Esophagus muscularis mucosa (tissue), 4 donors: Measurements from ENCODE around the gene GALT. TPM values are rescaled to one million over a fixed set of nuclear protein-coding genes. Genes with fewer than 3 reads are reported as not detected.

Source experiments
- DNase-seq: peaks from one replicate; pipeline ENCODE4 v3.0.0-alpha.2; 2017; ENCODE audit errors: extremely low spot score
- H3K27ac ChIP-seq, 4 donors: fragments of 200-600 bp; sonication (generic); replicated peaks in 1 of 4; 1 replicate in 3 of 4; 2 replicates in 1 of 4; pipeline ENCODE4 v1.5.1; 2016 to 2019; ENCODE audit warnings: mild to moderate bottlenecking in 1 of 4
- H3K27me3 ChIP-seq, 4 donors: fragments of 200-600 bp; sonication (generic); one replicate each; pipeline versions ENCODE4 v1.5.1 to v1.6.0; 2016 to 2019
- H3K36me3 ChIP-seq, 4 donors: fragments of 200-600 bp; sonication (generic); one replicate each; pipeline ENCODE4 v1.5.1; 2016 to 2019
- H3K4me1 ChIP-seq, 4 donors: fragments of 200-600 bp; sonication (generic); one replicate each; pipeline ENCODE4 v1.5.1; 2016 to 2019
- H3K4me3 ChIP-seq, 4 donors: fragments of 200-600 bp; sonication (generic); 1 replicate in 2 of 4; 2 replicates in 2 of 4; pipeline ENCODE4 v1.5.1; 2016 to 2019; ENCODE audit warnings: mild to moderate bottlenecking in 4 of 4, moderate library complexity in 1 of 4
- H3K9me3 ChIP-seq, 4 donors: fragments of 200-600 bp; sonication (generic); 1 replicate in 3 of 4; 2 replicates in 1 of 4; pipeline ENCODE4 v1.5.1; 2016 to 2019
- EP300 ChIP-seq: sonication (generic); formaldehyde crosslinking; IDR thresholded peaks from one replicate; pipeline ENCODE4 v1.6.1; 2017; ENCODE audit warnings: antibody characterized with exemption
- POLR2A ChIP-seq: fragments of 450-650 bp; IDR thresholded peaks from one replicate; pipeline ENCODE4 v1.6.1; 2017; ENCODE audit warnings: antibody characterized with exemption, moderate library complexity, mild to moderate bottlenecking, low read depth
- POLR2AphosphoS5 ChIP-seq, 2 donors: sonication (generic); formaldehyde crosslinking; IDR thresholded peaks; one replicate each; pipeline ENCODE4 v1.6.1; 2017; ENCODE audit warnings: antibody characterized with exemption in 2 of 2
- WGBS: methylation state at CpG from one replicate; pipeline ENCODE4 v1.1.5; 2018; 5-methylcytosine and 5-hydroxymethylcytosine counted together
- intact Hi-C: fragments of 100-400 bp; cut with DNase I; formaldehyde crosslinking; loops from one replicate; pipeline ENCODE4 v1.15.1; 2023
- total RNA-seq, 4 donors: library from RNA; depleted of rRNA; stranded (reverse); fragments of >200 nt; gene quantifications; one replicate each; pipeline versions ENCODE4 v1.1.0 to v1.2.1, GENCODE V29; 2016
- TF ChIP-seq, protein P1 (sequence below), 3 experiments: fragments of 200-600 bp in 2 of 3; fragments of 450-650 bp in 1 of 3; sonication (generic) in 2 of 3; IDR thresholded peaks; one replicate each; pipeline ENCODE4 v1.5.1; 2017 to 2019; ENCODE audit warnings: antibody characterized with exemption in 3 of 3, mild to moderate bottlenecking in 2 of 3, moderate library complexity in 1 of 3

Gene GALT
- total RNA-seq, 4 donors from 2014 or later = 15.9 to 34.7 (median 22.9) TPM

DNA sequence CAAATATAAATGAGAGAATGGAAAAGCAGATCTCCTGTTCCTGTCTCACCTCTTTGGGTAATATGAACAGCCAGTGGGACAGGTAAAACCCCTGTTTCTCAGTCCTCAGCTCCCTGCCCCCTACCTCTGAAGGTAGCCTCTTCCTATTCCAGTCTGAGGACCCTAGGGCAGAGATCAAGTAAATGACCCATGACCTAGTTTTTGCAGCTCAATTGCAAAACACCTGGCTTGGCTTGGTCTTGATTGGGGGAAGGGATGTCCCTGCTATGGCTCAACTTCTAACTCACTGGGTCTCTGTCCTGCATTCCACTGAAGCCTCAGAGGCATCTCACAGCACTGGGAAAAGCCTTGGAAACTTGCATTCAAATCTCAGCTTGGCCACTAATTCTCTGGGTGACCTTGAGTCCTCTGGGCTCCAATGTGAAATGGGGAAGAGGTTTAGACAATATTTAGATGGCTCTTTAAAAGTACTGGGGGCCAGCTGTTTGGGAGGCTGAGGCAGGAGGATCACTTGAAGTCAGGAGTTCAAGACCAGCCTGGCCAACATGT lies 1.6 kb upstream of the GALT start:
- peaks cover 22 to 29% (median 27%) of the 10 kb centered on the region in 4 donors for H3K4me1 ChIP-seq
- DNase-seq = no peak
- TF ChIP-seq, protein P1, sequence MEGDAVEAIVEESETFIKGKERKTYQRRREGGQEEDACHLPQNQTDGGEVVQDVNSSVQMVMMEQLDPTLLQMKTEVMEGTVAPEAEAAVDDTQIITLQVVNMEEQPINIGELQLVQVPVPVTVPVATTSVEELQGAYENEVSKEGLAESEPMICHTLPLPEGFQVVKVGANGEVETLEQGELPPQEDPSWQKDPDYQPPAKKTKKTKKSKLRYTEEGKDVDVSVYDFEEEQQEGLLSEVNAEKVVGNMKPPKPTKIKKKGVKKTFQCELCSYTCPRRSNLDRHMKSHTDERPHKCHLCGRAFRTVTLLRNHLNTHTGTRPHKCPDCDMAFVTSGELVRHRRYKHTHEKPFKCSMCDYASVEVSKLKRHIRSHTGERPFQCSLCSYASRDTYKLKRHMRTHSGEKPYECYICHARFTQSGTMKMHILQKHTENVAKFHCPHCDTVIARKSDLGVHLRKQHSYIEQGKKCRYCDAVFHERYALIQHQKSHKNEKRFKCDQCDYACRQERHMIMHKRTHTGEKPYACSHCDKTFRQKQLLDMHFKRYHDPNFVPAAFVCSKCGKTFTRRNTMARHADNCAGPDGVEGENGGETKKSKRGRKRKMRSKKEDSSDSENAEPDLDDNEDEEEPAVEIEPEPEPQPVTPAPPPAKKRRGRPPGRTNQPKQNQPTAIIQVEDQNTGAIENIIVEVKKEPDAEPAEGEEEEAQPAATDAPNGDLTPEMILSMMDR (IDR thresholded peaks at IDR 0.05) = no peak
- no peak for TF ChIP-seq POLR2AphosphoS5 (IDR thresholded peaks at IDR 0.05)
- TF ChIP-seq POLR2A = no peak
- TF ChIP-seq EP300 = no peak
- H3K27ac ChIP-seq = no peak overlapping the region
- H3K36me3 ChIP-seq = peaks cover 9 to 18% (median 14%) of the 10 kb centered on the region in 4 donors
- no peaks in the 10 kb centered on the region for H3K27me3 ChIP-seq
- no peaks in the 10 kb centered on the region for H3K9me3 ChIP-seq
- H3K4me3 ChIP-seq = no peak overlapping the region
- intact Hi-C loops = no loop called here

DNA sequence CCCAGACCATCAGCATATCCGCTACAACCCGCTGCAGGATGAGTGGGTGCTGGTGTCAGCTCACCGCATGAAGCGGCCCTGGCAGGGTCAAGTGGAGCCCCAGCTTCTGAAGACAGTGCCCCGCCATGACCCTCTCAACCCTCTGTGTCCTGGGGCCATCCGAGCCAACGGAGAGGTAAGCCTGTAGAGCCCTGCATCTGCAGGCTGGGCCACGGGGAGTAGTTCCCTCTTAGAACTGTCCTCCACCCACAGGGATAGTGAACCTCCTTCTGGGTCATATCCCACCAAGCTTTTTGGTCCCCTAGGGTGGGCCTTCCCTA lies 569 bp downstream of the GALT start:
- no peak for DNase-seq
- TF ChIP-seq EP300 (no peak), POLR2A (no peak), POLR2AphosphoS5 (IDR thresholded peaks at IDR 0.05) (no peak)
- TF ChIP-seq, protein P1 (IDR thresholded peaks at IDR 0.05) = no peak
- peak overlapping the region; percentile 64 to 94 (median 74) for H3K4me3 ChIP-seq

DNA sequence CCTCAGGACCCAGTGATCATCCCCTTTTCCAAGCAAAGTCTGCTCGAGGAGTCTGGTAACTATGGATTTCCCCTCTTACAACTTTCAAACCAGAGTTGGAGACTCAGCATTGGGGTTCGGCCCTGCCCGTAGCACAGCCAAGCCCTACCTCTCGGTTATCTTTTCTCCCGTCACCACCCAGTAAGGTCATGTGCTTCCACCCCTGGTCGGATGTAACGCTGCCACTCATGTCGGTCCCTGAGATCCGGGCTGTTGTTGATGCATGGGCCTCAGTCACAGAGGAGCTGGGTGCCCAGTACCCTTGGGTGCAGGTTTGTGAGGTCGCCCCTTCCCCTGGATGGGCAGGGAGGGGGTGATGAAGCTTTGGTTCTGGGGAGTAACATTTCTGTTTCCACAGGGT lies 1.2 kb downstream of the GALT start:
- TF ChIP-seq EP300 (no peak), POLR2AphosphoS5 (IDR thresholded peaks at IDR 0.05) (no peak), POLR2A (no peak)
- TF ChIP-seq, protein P1 (IDR thresholded peaks at IDR 0.05) = no peak
- intact Hi-C loops = no loop called here
- H3K4me1 ChIP-seq = peaks cover 37 to 53% (median 48%) of the 10 kb centered on the region in 4 donors
- H3K36me3 ChIP-seq = peaks cover 10 to 20% (median 16%) of the 10 kb centered on the region in 4 donors
- WGBS = 74% methylated on average over 10 of the region's 10 CpGs
- H3K27ac ChIP-seq = peak overlapping the region; percentile 86 to 90 (median 88)
- DNase-seq = no peak
- H3K4me3 ChIP-seq = peak overlapping the region; percentile 64 to 94 (median 74)
- no peaks in the 10 kb centered on the region for H3K27me3 ChIP-seq
- no peaks in the 10 kb centered on the region for H3K9me3 ChIP-seq

More for the DNA sequence above, 569 bp downstream of the GALT start:
- intact Hi-C loops = no loop called here
- peaks cover 31 to 47% (median 42%) of the 10 kb centered on the region in 4 donors for H3K4me1 ChIP-seq
- H3K36me3 ChIP-seq = peaks cover 10 to 20% (median 16%) of the 10 kb centered on the region in 4 donors
- H3K9me3 ChIP-seq = no peaks in the 10 kb centered on the region
- H3K27ac ChIP-seq = peak overlapping the region; percentile 86 to 90 (median 88)
- H3K27me3 ChIP-seq = no peaks in the 10 kb centered on the region
- 6% methylated on average over 8 of the region's 8 CpGs for WGBS

DNA sequence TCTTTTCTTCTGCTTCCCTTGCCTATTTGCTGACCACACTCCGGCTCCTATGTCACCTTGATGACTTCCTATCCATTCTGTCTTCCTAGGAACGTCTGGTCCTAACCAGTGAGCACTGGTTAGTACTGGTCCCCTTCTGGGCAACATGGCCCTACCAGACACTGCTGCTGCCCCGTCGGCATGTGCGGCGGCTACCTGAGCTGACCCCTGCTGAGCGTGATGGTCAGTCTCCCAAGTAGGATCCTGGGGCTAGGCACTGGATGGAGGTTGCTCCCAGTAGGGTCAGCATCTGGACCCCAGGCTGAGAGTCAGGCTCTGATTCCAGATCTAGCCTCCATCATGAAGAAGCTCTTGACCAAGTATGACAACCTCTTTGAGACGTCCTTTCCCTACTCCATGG lies 2.2 kb downstream of the GALT start:
- no peak for DNase-seq
- 90% methylated on average over 2 of the region's 8 CpGs for WGBS
- Histone ChIP-seq H3K27ac (peak overlapping the region in 2 of 4 donors; percentile 18 to 87), H3K9me3 (no peaks in the 10 kb centered on the region), H3K4me3 (no peak overlapping the region), H3K4me1 (peaks cover 47 to 63% (median 58%) of the 10 kb centered on the region in 4 donors), H3K36me3 (peaks cover 10 to 20% (median 16%) of the 10 kb centered on the region in 4 donors), H3K27me3 (no peaks in the 10 kb centered on the region)
- TF ChIP-seq POLR2A (no peak), EP300 (no peak), POLR2AphosphoS5 (IDR thresholded peaks at IDR 0.05) (no peak)
- TF ChIP-seq, protein P1 (IDR thresholded peaks at IDR 0.05) = no peak
- intact Hi-C loops = no loop called here

DNA sequence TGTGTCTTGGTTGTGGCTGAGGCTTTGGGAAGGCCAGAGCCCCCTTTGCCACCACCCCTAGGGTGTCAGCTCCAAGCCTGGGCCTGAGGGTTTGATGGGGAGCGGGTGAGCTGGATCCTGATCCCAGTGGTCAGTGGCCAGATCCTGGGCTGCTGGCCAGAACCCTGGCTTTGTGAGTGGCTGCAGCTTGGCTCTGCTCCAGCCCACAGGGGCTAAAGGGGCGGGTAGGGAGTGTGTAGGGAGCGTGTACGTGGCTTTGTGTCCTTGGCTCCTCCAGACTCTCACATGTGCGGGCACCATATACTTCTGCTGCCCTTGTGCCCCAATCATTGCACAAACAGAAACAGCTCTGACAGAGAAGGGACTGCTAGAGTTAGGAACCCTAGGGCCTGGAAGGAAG lies 4.3 kb downstream of the GALT start:
- H3K4me1 ChIP-seq = peaks cover 66 to 82% (median 79%) of the 10 kb centered on the region in 4 donors
- intact Hi-C loops = loop anchor here (10.0 kb wide), 1 partner anchor 56 kb away; no protein-coding TSS in a partner anchor
- peak overlapping the region; percentile 80 to 83 (median 82) for H3K27ac ChIP-seq
- H3K4me3 ChIP-seq = no peak overlapping the region
- H3K36me3 ChIP-seq = peaks cover 10 to 20% (median 16%) of the 10 kb centered on the region in 4 donors
- no peak for TF ChIP-seq POLR2A
- no peak for TF ChIP-seq POLR2AphosphoS5 (IDR thresholded peaks at IDR 0.05)
- TF ChIP-seq, protein P1 (IDR thresholded peaks at IDR 0.05) = no peak
- no peak for TF ChIP-seq EP300
- WGBS = 47% methylated on average over 5 of the region's 5 CpGs
- H3K9me3 ChIP-seq = no peaks in the 10 kb centered on the region
- no peak for DNase-seq
- H3K27me3 ChIP-seq = no peaks in the 10 kb centered on the region
